ENCODE results near the gene TPK1. TPM values are rescaled to one million over a fixed set of nuclear protein-coding genes. Genes with fewer than 3 reads are reported as not detected.

TPK1 gene
- total RNA-seq, 1 donor from 2014 or later, result 5.7 TPM

DNA sequence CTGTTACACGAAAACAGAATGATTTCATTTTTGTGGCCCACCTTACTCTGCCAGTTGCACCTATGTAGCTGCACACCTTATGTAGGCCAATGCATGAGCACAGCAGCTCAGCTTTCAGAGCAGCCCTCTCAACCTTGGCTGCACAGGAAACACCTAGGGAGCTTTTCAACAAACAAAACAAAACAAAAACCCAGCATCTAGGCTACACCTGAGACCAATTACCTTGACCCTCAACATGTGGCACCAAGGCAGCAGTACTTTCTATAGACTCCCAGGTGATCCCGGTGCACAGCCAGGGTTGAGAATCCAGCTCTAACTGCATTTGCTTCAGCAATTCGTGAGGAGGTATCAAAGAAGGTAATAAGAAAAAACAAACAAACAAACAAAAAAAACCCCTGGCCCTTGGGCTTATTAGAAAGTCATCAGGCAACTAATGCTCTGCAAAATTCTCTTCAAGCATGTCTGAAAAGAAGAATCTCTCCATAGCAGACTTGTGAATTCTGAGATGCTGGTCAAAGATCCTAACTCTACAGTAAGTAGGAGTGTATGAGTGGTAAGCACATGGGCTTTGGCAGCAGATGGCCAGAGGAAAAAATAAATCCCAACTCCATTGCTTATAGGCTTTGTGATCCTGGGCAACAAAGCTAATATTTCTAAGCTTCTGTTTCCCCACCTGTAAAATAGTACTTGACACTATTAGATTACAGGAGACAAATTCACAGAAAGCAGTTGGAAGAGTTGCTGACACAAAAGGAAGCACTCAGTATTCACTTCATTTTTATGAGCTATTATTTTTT lies 318.9 kb downstream of the TPK1 start:
- intact Hi-C loops (cut with DNase I), result no loop called here
- no peak for DNase-seq (ENCODE audit: low spot score)

DNA sequence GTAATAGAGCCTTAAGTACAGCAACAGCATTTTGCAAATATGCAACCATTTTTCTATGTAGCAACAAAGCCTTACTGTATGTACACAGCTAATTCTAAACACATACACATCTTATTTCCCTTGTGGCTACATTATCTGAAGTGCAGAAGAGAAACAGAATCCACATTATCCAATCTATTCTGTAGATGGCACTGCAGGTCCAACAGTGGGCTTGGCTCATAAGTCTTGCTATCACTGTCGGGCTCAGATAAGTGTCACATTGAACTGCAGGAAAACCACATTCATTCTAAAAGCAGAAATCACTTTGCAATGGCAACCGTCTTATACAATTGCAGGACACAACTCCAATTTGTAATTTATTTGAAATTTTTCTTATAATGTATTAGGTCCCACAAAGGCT lies 322.5 kb downstream of the TPK1 start:
- intact Hi-C loops (cut with DNase I), result no loop called here
- DNase-seq (ENCODE audit: low spot score), result no peak

DNA sequence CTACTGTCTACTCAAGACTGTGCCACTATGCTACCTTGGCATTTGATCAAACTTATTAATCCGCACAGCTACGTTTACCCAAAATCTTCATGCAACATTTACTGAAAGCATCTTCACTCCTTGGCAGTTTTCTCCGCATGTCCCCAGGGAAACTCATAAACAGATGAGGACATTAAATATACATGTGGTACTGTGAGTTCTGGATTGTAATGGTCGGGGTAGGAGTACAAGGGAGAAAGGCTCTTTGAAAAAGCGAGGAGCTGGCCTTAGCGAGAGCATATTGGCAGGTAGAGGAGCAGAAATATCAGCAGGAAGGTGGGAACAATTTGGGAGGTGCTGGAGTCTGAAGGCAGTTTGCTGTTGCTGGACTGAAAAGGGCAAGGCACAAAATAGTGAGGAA lies 325.2 kb downstream of the TPK1 start:
- intact Hi-C loops (cut with DNase I), result no loop called here
- DNase-seq (ENCODE audit: low spot score), result no peak

DNA sequence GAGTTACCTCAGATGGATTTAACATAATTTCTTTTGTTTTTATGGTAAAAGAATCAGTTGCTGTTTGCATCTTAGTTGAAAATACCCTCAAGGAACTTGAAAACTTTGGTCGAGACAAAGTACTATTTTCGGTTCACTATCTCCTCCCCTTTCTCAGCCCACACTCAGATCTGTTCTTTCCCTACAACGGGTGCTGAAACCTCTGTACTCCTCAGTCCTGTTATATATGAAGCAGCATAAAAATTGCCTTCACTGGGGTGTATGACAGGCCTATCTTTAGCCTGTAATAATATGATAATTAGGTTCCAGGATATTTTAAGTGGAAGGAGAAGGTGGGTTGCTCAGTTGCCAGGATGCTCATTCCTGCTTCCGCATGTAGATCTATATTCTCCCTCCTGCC lies 327.2 kb downstream of the TPK1 start:
- DNase-seq (ENCODE audit: low spot score), result no peak

DNA sequence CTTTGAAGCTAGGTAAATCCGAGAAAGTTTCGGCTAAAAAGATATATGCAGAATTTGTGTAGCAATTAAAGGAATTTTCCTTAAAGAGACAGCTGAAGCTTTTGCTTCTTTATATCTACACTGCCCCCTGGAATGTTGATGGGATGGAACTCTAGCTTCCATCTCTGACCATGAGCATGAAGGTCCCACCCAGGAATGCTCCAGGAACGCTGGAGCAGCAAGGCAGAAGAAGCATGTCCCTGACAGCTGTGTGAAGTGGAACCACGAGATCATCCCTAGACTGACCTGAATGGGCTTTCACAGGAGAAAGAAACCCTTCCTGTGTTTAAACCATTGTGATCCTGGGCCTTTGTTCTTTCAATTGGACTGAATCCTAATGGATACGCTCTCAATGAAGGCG lies 332.6 kb downstream of the TPK1 start:
- intact Hi-C loops (cut with DNase I), result no loop called here
- DNase-seq (ENCODE audit: low spot score), result no peak

More for the DNA sequence above, 327.2 kb downstream of the TPK1 start:
- intact Hi-C loops (cut with DNase I), result no loop called here

DNA sequence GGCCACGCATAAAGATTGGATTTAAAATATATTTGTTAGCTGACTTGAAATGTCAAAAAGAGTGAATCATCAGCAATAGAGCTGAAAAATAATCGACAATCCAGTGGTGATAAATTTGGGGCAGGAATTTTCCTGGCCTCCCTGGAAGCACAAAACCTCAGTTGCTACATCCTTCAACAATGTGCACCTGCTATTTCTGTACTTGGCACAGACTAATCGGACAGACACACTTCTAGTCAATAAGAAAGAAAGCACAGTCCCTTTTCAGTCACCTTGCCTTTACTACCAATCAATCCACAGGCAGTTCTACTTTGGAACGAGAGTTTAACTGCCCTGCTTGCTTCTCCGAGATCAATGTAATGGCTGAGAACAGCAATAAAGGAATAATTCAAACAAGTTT lies 335.6 kb downstream of the TPK1 start:
- intact Hi-C loops (cut with DNase I), result no loop called here
- no peak for DNase-seq (ENCODE audit: low spot score)

DNA sequence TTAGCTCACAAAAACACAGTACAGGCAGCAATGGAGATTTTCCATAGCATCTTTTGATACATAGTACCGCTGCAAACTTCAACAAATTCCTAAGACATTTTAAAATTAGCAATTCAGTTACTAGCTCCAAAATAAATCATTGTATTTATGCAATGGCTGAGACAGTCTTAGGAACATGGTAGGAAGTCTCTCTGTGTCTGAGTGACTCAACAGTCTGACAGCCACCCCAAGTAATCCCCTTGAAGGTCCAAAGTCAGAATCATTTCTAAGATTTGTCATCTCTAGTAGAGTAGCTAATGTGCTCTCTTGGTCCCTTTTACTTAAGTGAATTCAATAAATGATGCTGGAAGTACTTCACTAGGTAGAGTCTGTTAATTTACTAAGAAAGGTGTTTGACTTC lies 338.6 kb downstream of the TPK1 start:
- intact Hi-C loops (cut with DNase I), result no loop called here
- DNase-seq (ENCODE audit: low spot score), result no peak

DNA sequence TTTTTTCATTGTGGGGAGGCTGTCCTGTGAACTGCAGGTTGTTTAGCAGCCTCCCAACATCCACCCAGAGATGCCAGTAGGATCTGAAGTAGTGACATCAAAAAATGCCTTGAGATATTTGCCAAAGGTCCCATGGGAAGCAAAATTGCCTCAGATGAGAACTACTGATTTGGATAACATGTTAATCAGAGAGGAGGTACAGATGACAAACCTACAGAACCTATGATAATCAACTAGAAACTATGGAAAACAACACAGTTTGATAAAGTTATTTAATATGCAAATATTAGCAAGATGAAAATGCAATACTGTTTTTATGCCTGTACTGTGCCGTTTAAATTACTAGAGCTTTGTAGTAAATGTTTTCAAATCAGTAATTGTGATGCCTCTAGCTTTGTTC lies 341.5 kb downstream of the TPK1 start:
- intact Hi-C loops (cut with DNase I), result no loop called here
- DNase-seq (ENCODE audit: low spot score), result no peak

DNA sequence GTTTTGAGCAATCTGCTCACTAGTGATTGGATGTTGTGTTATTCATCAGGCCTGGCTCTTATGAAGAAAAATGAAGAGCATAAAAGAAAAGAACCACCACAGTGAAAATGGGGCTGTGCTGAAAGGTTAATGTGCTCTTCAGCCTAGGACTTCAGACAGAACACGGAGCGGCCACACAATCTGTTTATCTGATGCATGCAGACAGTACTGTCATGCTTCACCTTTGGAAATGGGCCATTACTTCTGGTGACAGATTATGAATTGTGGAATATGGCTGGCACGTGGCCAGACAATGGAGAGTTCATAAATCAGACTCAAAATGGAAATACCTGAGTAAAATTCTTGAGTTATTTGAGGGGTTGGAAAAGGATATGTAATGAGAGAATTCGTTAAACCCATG lies 346.3 kb downstream of the TPK1 start:
- intact Hi-C loops (cut with DNase I), result no loop called here
- DNase-seq (ENCODE audit: low spot score), result no peak

DNA sequence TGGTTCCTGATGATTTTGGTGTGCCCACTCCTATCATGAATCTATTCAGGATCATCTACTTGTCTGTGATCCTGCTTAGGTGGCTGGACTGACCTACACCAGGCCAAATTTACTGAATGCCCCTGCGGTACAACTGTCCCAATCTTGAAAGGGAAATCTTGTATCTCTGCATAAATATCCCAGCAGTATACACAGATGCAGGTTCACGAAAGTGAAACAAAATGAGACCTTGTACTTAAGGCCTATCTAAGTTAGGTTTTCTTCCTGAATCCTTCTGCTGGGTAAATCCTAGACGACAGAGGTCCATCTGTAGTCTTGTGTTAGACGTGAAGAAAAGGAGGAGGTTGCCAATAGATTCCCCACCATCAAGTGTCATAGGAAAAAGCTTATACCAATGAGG lies 346.9 kb downstream of the TPK1 start:
- no peak for DNase-seq (ENCODE audit: low spot score)
- intact Hi-C loops (cut with DNase I), result no loop called here

DNA sequence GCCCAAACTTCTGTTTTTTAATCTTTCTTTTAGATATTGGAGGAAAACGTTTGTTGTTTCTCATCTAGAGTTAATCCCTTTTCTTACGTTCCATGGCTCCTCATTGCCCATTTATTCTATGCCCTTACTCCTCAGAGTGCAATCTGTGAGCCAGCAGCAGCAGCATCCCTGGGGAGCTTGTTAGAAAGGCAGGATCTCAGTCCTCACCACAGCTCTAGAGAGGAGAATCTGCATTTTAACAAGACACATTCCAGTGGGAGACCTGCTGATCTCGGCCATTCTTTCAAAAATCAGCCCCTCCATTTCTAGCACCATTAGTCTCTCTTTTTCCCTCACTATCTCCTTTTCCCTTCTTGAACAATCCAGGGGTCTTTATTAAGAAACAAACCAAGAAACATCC lies 348.0 kb downstream of the TPK1 start:
- DNase-seq (ENCODE audit: low spot score), result no peak
- intact Hi-C loops (cut with DNase I), result no loop called here

DNA sequence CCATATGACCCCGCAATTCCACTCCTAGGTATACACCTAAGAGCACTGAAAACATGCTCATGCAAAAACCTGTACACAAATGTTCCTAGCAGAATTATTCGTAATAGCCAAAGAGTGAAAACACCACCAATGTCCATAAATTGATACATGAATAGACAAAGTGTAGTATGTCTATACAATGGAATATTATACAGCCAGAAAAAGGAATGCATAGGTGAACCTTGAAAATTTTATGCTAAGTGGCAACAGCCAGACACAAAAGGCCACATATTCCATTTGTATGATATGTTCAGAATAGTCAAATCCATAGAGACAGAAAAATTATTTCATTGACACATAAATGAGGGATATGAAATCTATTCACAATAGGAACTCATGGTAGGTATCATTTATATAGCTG lies 351.4 kb downstream of the TPK1 start:
- no peak for DNase-seq (ENCODE audit: low spot score)
- intact Hi-C loops (cut with DNase I), result no loop called here

DNA sequence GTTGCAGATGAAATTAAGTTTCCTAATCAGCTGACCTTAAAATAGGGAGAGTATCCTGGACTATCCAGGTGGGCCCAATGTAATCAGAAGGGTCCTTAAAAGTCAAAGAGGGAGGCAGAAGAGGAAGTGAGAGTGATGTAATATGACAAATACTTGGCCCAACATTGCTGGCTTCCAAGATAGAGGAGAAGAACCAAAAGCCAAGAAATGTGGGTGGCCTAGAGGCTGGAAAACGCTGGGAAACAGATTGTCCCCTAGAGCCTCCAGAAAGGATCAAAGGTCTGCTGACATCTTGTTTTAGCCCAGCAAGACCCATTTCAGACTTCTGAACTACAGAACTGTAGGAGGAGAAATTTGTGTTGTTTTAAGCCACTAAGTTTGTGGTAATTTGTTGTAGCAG lies 352.7 kb downstream of the TPK1 start:
- DNase-seq (ENCODE audit: low spot score), result no peak
- intact Hi-C loops (cut with DNase I), result no loop called here

DNA sequence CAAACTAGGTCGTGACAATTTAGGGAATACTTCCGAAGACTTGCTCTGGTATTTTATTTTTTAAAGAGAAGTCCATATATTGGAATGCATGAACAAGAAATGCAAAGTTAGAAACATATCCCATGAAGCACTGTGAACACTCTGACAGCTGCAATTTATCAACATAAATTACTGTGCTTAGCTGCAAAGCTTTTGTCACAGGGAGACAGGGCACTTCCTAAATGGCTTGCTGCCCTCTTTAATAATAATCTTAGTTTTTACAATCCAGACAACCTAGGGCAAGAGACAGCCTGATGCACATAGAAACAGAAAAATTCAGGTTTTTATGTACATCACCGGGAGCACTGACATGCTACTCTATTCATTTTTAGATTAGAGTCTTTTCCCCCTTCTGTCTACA lies 354.0 kb downstream of the TPK1 start:
- intact Hi-C loops (cut with DNase I), result no loop called here
- no peak for DNase-seq (ENCODE audit: low spot score)

DNA sequence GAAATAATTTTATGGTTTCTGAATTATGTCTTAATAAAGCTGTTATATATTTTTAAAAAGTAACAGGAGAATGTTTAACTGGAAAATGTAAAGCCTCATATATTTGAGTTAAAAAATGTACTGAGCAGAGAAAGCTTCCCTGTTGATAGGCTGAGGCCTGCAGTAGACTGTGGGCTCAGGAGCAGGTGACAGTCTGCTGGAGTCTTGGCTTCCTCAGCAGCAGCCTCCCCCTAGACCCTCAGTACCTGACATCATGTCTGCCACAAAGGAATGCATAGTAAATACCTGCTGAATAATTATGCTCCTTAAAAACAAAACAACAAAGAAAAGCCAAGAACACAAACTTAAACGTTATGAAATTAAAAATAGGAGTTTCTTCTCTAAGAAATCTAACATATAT lies 358.5 kb downstream of the TPK1 start:
- DNase-seq (ENCODE audit: low spot score), result no peak

DNA sequence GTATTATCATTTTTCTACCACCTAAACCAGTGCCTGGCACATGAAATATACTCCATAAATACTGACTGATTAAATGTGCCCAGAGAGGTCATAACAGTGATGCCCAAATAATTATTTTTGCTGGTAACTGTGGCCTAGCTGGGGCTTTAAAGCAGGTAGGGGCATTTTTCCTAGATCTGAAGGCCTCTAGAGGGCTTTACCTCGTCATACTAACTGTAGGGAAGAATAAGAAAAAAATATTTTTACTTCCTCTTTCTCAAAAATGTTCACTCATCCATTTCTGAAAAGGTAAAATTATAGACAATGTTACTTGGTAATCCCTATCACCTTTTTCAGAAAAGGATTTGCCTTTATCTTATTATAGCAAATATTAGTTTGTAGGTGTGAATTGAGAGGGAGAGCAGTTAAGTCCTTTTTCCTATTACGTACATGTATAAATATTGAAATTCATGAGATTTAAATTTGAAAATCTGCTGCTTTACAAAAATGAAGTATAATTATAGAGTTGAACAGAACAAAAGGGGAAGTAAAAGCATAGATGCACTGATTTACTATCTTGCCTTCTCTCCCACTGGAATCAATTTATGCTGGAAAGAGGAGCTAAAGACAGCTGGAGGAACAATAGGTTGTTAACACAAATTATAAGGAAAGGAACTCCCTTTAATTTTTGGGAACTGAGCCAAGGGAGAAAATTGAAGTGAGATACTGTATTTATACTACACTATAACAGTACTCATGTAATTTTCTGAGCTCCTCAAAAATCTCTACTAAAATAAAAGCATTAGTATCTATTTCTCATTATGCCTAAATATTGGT lies 360.8 kb downstream of the TPK1 start:
- intact Hi-C loops (cut with DNase I), result no loop called here
- no peak for DNase-seq (ENCODE audit: low spot score)

More for the DNA sequence above, 358.5 kb downstream of the TPK1 start:
- intact Hi-C loops (cut with DNase I), result no loop called here

DNA sequence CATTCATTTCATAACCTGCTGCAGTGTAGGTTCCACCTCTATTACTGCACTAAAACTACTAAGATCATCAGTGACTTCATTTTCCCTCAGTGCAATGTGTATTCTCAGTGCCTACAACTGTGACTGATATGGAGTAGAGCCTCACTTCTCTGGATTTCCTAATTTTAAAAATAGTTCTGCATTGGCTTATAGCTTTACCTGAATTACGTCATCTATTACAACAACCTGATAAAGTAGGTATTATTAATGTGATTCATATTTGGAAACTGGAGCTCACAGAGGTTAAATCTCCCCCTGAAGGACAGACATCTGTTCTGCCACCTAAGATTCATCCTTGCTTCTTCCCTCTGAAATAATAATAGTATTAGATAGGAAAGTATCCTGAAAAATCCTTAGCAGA lies 361.5 kb downstream of the TPK1 start:
- intact Hi-C loops (cut with DNase I), result no loop called here
- no peak for DNase-seq (ENCODE audit: low spot score)

DNA sequence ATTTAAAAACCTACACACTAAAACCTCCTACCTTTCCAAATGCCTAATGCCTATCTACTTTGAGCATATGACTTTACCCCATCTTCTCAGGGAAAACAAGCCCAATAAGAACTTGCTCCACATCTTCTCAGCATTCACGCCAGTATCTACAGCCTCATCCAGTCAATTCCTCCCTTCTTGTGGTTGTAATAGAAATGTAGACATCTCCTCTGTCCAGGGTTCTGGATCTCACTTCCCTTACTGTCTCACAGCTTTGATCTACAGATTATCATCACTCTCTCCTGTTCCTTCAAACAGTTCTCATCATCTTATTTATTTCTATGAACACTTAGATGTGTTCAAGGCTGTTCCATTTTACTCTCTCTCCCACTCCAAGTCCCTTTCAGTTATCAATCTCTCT lies 361.9 kb downstream of the TPK1 start:
- intact Hi-C loops (cut with DNase I), result no loop called here
- no peak for DNase-seq (ENCODE audit: low spot score)

DNA sequence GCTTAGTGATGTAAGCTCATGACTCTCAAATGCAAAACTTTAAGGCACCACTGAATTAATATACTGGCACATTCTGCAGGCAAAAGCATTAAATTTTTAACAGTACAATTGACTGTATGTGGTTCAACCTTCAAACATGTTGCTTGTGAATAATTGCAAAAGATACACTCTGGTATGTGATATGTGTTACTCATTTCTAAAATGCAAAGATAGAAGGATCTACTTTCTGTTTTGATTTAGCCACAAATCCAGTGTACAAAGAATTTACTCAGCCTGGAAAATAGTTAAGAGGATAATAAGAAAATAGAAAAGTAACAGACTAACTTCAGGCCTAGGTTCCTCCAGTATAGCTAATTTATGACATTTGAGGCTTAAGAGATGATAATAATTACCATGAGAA lies 365.8 kb downstream of the TPK1 start:
- DNase-seq (ENCODE audit: low spot score), result no peak
- intact Hi-C loops (cut with DNase I), result no loop called here

DNA sequence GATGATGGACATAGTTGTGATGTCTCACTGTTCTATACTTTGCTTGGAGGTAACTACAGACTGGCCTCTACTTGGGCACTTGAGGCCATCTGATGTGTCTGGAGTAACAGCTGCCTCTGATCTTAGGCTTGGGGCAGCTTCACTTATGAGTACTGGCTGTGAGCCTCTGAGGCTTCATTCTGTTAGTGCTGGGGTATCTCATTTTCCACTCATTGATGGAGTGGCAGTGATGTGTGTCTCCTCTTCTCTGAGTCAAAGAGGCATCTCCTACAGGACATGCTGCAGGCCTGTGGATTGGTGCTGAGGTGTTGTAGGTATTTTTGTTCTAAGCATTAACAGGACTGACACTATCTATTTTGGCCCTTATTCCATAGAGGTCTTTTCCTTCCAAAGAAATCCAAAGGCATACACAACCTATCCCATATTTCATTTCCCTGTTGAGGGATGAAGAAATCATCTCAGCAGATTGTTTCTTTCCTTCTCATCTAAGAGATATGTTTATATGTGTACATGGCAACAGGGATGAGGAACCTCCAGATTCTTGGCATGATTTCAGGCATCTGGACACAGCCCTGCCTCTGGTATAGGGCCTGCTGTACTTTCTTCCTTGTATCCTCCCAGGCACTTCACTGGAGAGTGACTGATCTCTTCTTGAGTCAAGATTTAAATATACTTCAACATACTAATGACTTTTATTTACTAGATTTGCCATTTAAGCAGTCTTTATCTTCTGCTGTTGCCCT lies 366.7 kb downstream of the TPK1 start:
- DNase-seq (ENCODE audit: low spot score), result no peak
- intact Hi-C loops (cut with DNase I), result no loop called here

DNA sequence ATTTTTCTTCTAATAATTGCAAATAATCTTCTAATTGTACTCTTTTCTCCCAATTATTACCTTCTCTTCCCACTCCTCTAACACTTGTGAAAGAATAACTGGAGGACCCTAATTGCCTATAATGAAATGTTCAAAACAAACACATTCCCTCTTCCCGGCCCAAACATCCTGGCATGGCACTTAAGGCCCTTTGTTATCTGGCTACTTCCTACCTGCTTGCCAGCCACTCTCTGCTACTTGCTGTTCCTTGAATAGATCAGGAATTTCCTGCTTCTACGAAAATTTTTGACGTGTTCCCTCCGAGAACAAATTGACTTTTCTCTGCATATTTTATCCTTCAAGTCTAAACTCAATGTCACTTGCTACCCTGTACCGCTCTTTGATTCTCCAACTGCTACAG lies 376.2 kb downstream of the TPK1 start:
- intact Hi-C loops (cut with DNase I), result no loop called here
- DNase-seq (ENCODE audit: low spot score), result no peak
